OCI-LY3 (cell line): Measurements from ENCODE around the gene GPC3.

Experiments
- H2AFZ ChIP-seq: fragments of 200-600, 300-600 bp; shearing (Covaris generic); 2 replicates; pipeline ENCODE4 v1.6.0; 2014; ENCODE audit warnings: antibody characterized with exemption, low read depth, low read length
- H3K27ac ChIP-seq: fragments of 200-600, 300-600 bp; sonication (generic); 2 replicates; pipeline ENCODE4 v1.5.1; 2014; ENCODE audit warnings: mild to moderate bottlenecking, low read length, moderate library complexity, mixed read lengths
- H3K27me3 ChIP-seq: fragments of 200-600, 300-600 bp; sonication (generic); 2 replicates; pipeline ENCODE4 v1.6.1; 2014; ENCODE audit warnings: low read depth, low read length, mixed read lengths
- H3K36me3 ChIP-seq: fragments of 200-600, 300-600 bp; sonication (generic); replicated peaks from 2 replicates; pipeline ENCODE3; 2014; ENCODE audit warnings: low read depth, low read length, mixed read lengths
- H3K4me1 ChIP-seq: fragments of 300-600, 200-600 bp; sonication (generic); 2 replicates; pipeline ENCODE4 v1.6.1; 2014; ENCODE audit warnings: low read length, mixed read lengths
- H3K4me2 ChIP-seq: fragments of 200-600, 300-600 bp; sonication (generic); 2 replicates; pipeline ENCODE4 v1.6.1; 2014; ENCODE audit warnings: low read length, mixed read lengths
- H3K4me3 ChIP-seq: fragments of 300-600, 200-600 bp; sonication (generic); 2 replicates; pipeline ENCODE4 v1.5.1; 2014; ENCODE audit warnings: antibody characterized with exemption, mild to moderate bottlenecking, low read length, moderate library complexity
- H3K79me2 ChIP-seq: fragments of 300-600, 200-600 bp; shearing (Covaris generic); 2 replicates; pipeline ENCODE4 v1.6.1; 2014; ENCODE audit warnings: mild to moderate bottlenecking, low read length, mixed read lengths
- H3K9ac ChIP-seq: fragments of 300-600, 200-600 bp; shearing (Covaris generic); 2 replicates; pipeline ENCODE4 v1.6.0; 2014; ENCODE audit warnings: mild to moderate bottlenecking, low read length, moderate library complexity
- H3K9me3 ChIP-seq: fragments of 200-600, 300-600 bp; shearing (Covaris generic); 2 replicates; pipeline ENCODE4 v1.6.1; 2014; ENCODE audit warnings: low read length, mixed read lengths; ENCODE audit not compliant: insufficient read depth
- H4K20me1 ChIP-seq: fragments of 200-600, 300-600 bp; sonication (generic); 2 replicates; pipeline ENCODE4 v1.6.1; 2016; ENCODE audit warnings: low read length, mixed read lengths; ENCODE audit not compliant: insufficient read depth
- CTCF ChIP-seq: fragments of 200-600, 300-600 bp; sonication (generic); IDR thresholded peaks from 2 replicates; pipeline ENCODE4 v1.5.1; 2014; ENCODE audit warnings: antibody characterized with exemption, low read length, low read depth
- EZH2phosphoT487 ChIP-seq: fragments of 200-600 bp; shearing (Covaris generic); IDR thresholded peaks from 2 replicates; pipeline ENCODE4 v1.6.1; 2018; ENCODE audit warnings: antibody characterized with exemption, mixed run types, low read depth

GPC3 gene

GRCh38 chrX:133587818-133588217 is 397.6 kb downstream of the GPC3 start:
- Histone ChIP-seq H4K20me1 (no peaks in the 10 kb centered on the region), H3K27ac (no peak overlapping the region), H3K4me2 (no peak overlapping the region), H3K9ac (no peak overlapping the region), H3K36me3 (no peaks in the 10 kb centered on the region), H3K27me3 (no peaks in the 10 kb centered on the region), H3K9me3 (no peaks in the 10 kb centered on the region), H3K79me2 (no peaks in the 10 kb centered on the region), H3K4me3 (no peak overlapping the region), H3K4me1 (no peaks in the 10 kb centered on the region), H2AFZ (no peak overlapping the region)
- TF ChIP-seq EZH2phosphoT487 = no peak
- no peak for TF ChIP-seq CTCF

GRCh38 chrX:133587071-133587470 is 398.3 kb downstream of the GPC3 start:
- no peak for TF ChIP-seq EZH2phosphoT487
- no peak for TF ChIP-seq CTCF
- no peak overlapping the region for H3K4me3 ChIP-seq
- H3K79me2 ChIP-seq = no peaks in the 10 kb centered on the region
- H2AFZ ChIP-seq = no peak overlapping the region
- no peaks in the 10 kb centered on the region for H3K4me1 ChIP-seq
- H3K4me2 ChIP-seq = no peak overlapping the region
- H3K36me3 ChIP-seq = no peaks in the 10 kb centered on the region
- no peak overlapping the region for H3K9ac ChIP-seq
- H3K27ac ChIP-seq = no peak overlapping the region
- no peaks in the 10 kb centered on the region for H3K27me3 ChIP-seq
- no peaks in the 10 kb centered on the region for H3K9me3 ChIP-seq
- no peaks in the 10 kb centered on the region for H4K20me1 ChIP-seq

- no peaks in the 10 kb centered on the region for H3K4me1 ChIP-seq
- no peak overlapping the region for H2AFZ ChIP-seq
- H3K27me3 ChIP-seq = no peaks in the 10 kb centered on the region
- H4K20me1 ChIP-seq = no peaks in the 10 kb centered on the region
- H3K9me3 ChIP-seq = no peaks in the 10 kb centered on the region
- H3K4me3 ChIP-seq = no peak overlapping the region
- no peak overlapping the region for H3K27ac ChIP-seq
- no peaks in the 10 kb centered on the region for H3K36me3 ChIP-seq
- H3K9ac ChIP-seq = no peak overlapping the region
- TF ChIP-seq EZH2phosphoT487 (no peak), CTCF (no peak)
- no peak overlapping the region for H3K4me2 ChIP-seq
- H3K79me2 ChIP-seq = no peaks in the 10 kb centered on the region
Observed at GRCh38 chrX:133586443-133586842, 399.0 kb downstream of the GPC3 start.

- H3K9me3 ChIP-seq = no peaks in the 10 kb centered on the region
- no peaks in the 10 kb centered on the region for H3K27me3 ChIP-seq
- no peaks in the 10 kb centered on the region for H3K79me2 ChIP-seq
- no peaks in the 10 kb centered on the region for H3K36me3 ChIP-seq
- H3K4me3 ChIP-seq = no peak overlapping the region
- H3K9ac ChIP-seq = no peak overlapping the region
- no peaks in the 10 kb centered on the region for H4K20me1 ChIP-seq
- H3K27ac ChIP-seq = no peak overlapping the region
- no peak for TF ChIP-seq EZH2phosphoT487
- no peak for TF ChIP-seq CTCF
- no peak overlapping the region for H2AFZ ChIP-seq
- H3K4me2 ChIP-seq = no peak overlapping the region
- H3K4me1 ChIP-seq = no peaks in the 10 kb centered on the region
Observed at GRCh38 chrX:133583825-133584224, 401.6 kb downstream of the GPC3 start.
